ENCODE data around the gene MISP3.

Gene MISP3

GRCh38 chr19:14106840-14107239 lies 34.3 kb downstream of the MISP3 start:
- Histone ChIP-seq H3K9me3 (no peaks in the 10 kb centered on the region), H3K27me3 (no peaks in the 10 kb centered on the region), H3K4me3 (ENCODE audit: low read depth in 1 of 2, low read length in 1 of 2) (no peak overlapping the region), H3K4me1 (ENCODE audit: control insufficient read depth in 1 of 2, insufficient read depth in 1 of 2, low read depth in 1 of 2, low read length in 1 of 2) (peaks cover 0 to 8% of the 10 kb centered on the region in 2 experiments), H3K27ac (no peak overlapping the region), H3K36me3 (peaks cover 79% of the 10 kb centered on the region)
- no peak for TF ChIP-seq CTCF (IDR thresholded peaks at IDR 0.05)

- Histone ChIP-seq H3K36me3 (peaks cover 73% of the 10 kb centered on the region), H3K9me3 (no peaks in the 10 kb centered on the region), H3K4me1 (ENCODE audit: control insufficient read depth in 1 of 2, insufficient read depth in 1 of 2, low read depth in 1 of 2, low read length in 1 of 2) (peaks cover 7 to 16% of the 10 kb centered on the region in 2 experiments), H3K27me3 (no peaks in the 10 kb centered on the region), H3K27ac (no peak overlapping the region), H3K4me3 (ENCODE audit: low read depth in 1 of 2, low read length in 1 of 2) (no peak overlapping the region)
- TF ChIP-seq CTCF (IDR thresholded peaks at IDR 0.05): no peak
Observed at GRCh38 chr19:14107581-14108461, 35.2 kb downstream of the MISP3 start.

- no peak overlapping the region for H3K4me3 ChIP-seq (ENCODE audit: low read depth in 1 of 2, low read length in 1 of 2)
Observed at GRCh38 chr19:14110650-14111049, 38.1 kb downstream of the MISP3 start.

GRCh38 chr19:14111486-14111885 lies 38.9 kb downstream of the MISP3 start:
- no peaks in the 10 kb centered on the region for H3K27me3 ChIP-seq
- H3K4me1 ChIP-seq (ENCODE audit: control insufficient read depth in 1 of 2, insufficient read depth in 1 of 2, low read depth in 1 of 2, low read length in 1 of 2): peaks cover 43 to 53% of the 10 kb centered on the region in 2 experiments
- peaks cover 38% of the 10 kb centered on the region for H3K36me3 ChIP-seq
- peak overlapping the region; percentile 8 for H3K27ac ChIP-seq
- no peaks in the 10 kb centered on the region for H3K9me3 ChIP-seq
- TF ChIP-seq CTCF (IDR thresholded peaks at IDR 0.05): no peak
- no peak overlapping the region for H3K4me3 ChIP-seq (ENCODE audit: low read depth in 1 of 2, low read length in 1 of 2)

More at GRCh38 chr19:14110650-14111049, 38.1 kb downstream of the MISP3 start:
- peaks cover 46% of the 10 kb centered on the region for H3K36me3 ChIP-seq
- no peaks in the 10 kb centered on the region for H3K27me3 ChIP-seq
- H3K9me3 ChIP-seq: no peaks in the 10 kb centered on the region
- H3K27ac ChIP-seq: peak overlapping the region; percentile 38
- peaks cover 35 to 45% of the 10 kb centered on the region in 2 experiments for H3K4me1 ChIP-seq (ENCODE audit: control insufficient read depth in 1 of 2, insufficient read depth in 1 of 2, low read depth in 1 of 2, low read length in 1 of 2)
- TF ChIP-seq CTCF (IDR thresholded peaks at IDR 0.05): no peak

GRCh38 chr19:14112051-14112808 lies 39.6 kb downstream of the MISP3 start:
- Histone ChIP-seq H3K4me1 (ENCODE audit: control insufficient read depth in 1 of 2, insufficient read depth in 1 of 2, low read depth in 1 of 2, low read length in 1 of 2) (peaks cover 48 to 56% of the 10 kb centered on the region in 2 experiments), H3K36me3 (peaks cover 31% of the 10 kb centered on the region), H3K27me3 (no peaks in the 10 kb centered on the region), H3K4me3 (ENCODE audit: low read depth in 1 of 2, low read length in 1 of 2) (no peak overlapping the region), H3K27ac (peak overlapping the region; percentile 97), H3K9me3 (no peaks in the 10 kb centered on the region)
- no peak for TF ChIP-seq CTCF (IDR thresholded peaks at IDR 0.05)

All from neutrophil (primary cell).